ENCODE measurements around the gene HNRNPC. TPM values are rescaled to one million over a fixed set of nuclear protein-coding genes. Genes with fewer than 3 reads are reported as not detected.

Gene HNRNPC
- total RNA-seq, 6 experiments from 2014 or later = 528 to 684 (median 604) TPM

GRCh38 chr14:21220874-21221477 lies 48.3 kb downstream of the HNRNPC start:
- Mint-ChIP-seq H3K27ac (peak overlapping the region; percentile 79), H3K4me1 (ENCODE audit: low read depth) (peaks cover 88% of the 10 kb centered on the region)

GRCh38 chr14:21219561-21220111 lies 49.6 kb downstream of the HNRNPC start:
- peak overlapping the region; percentile 73 for H3K4me3 Mint-ChIP-seq
- peak; percentile 22 for DNase-seq
- no peaks in the 10 kb centered on the region for H3K9me3 Mint-ChIP-seq
- peaks cover 64% of the 10 kb centered on the region for H3K36me3 Mint-ChIP-seq (ENCODE audit: low read depth)
- H3K27ac Mint-ChIP-seq = peak overlapping the region; percentile 70
- peaks cover 94% of the 10 kb centered on the region for H3K4me1 Mint-ChIP-seq (ENCODE audit: low read depth)
- no peak for TF ChIP-seq CTCF (IDR thresholded peaks at IDR 0.05)
- H3K27me3 Mint-ChIP-seq (ENCODE audit: insufficient read depth) = no peaks in the 10 kb centered on the region; the same call in none of the 2 replicates

More at GRCh38 chr14:21220874-21221477, 48.3 kb downstream of the HNRNPC start:
- peaks cover 58% of the 10 kb centered on the region for H3K36me3 Mint-ChIP-seq (ENCODE audit: low read depth)
- no peak for DNase-seq
- no peaks in the 10 kb centered on the region; the same call in none of the 2 replicates for H3K27me3 Mint-ChIP-seq (ENCODE audit: insufficient read depth)
- H3K9me3 Mint-ChIP-seq = no peaks in the 10 kb centered on the region
- TF ChIP-seq CTCF (IDR thresholded peaks at IDR 0.05) = no peak
- peak overlapping the region; percentile 75 for H3K4me3 Mint-ChIP-seq

- no peaks in the 10 kb centered on the region; the same call in none of the 2 replicates for H3K27me3 Mint-ChIP-seq (ENCODE audit: insufficient read depth)
- DNase-seq = no peak
- H3K27ac Mint-ChIP-seq = peak overlapping the region; percentile 70
- peaks cover 94% of the 10 kb centered on the region for H3K4me1 Mint-ChIP-seq (ENCODE audit: low read depth)
- H3K9me3 Mint-ChIP-seq = no peaks in the 10 kb centered on the region
- peaks cover 64% of the 10 kb centered on the region for H3K36me3 Mint-ChIP-seq (ENCODE audit: low read depth)
- peak overlapping the region; percentile 73 for H3K4me3 Mint-ChIP-seq
- no peak for TF ChIP-seq CTCF (IDR thresholded peaks at IDR 0.05)
These were observed 50.1 kb downstream of the HNRNPC start for GRCh38 chr14:21219120-21219519.

- TF ChIP-seq CTCF (IDR thresholded peaks at IDR 0.05) = no peak
- H3K4me3 Mint-ChIP-seq = no peak overlapping the region
- peaks cover 90% of the 10 kb centered on the region for H3K4me1 Mint-ChIP-seq (ENCODE audit: low read depth)
- peaks cover 62% of the 10 kb centered on the region for H3K36me3 Mint-ChIP-seq (ENCODE audit: low read depth)
- peaks cover 3% of the 10 kb centered on the region for H3K27me3 Mint-ChIP-seq (ENCODE audit: insufficient read depth)
- H3K9me3 Mint-ChIP-seq = no peaks in the 10 kb centered on the region
- no peak overlapping the region for H3K27ac Mint-ChIP-seq
- DNase-seq = no peak
These were observed 53.4 kb downstream of the HNRNPC start for GRCh38 chr14:21215879-21216251.

GRCh38 chr14:21215130-21215878 lies 53.9 kb downstream of the HNRNPC start:
- Mint-ChIP-seq H3K27ac (no peak overlapping the region), H3K27me3 (ENCODE audit: insufficient read depth) (peaks cover 3% of the 10 kb centered on the region), H3K4me1 (ENCODE audit: low read depth) (peaks cover 85% of the 10 kb centered on the region), H3K9me3 (no peaks in the 10 kb centered on the region), H3K36me3 (ENCODE audit: low read depth) (peaks cover 59% of the 10 kb centered on the region), H3K4me3 (no peak overlapping the region)
- TF ChIP-seq CTCF (IDR thresholded peaks at IDR 0.05) = no peak
- DNase-seq = no peak
